GM21515 (cell line): ENCODE results near the gene NPSR1.
A peak's percentile ranks its signal among the peaks of the same experiment; 100 is the strongest.

Experiments used
- ATAC-seq: cut with Tn5 transposase; IDR thresholded peaks from one replicate; pipeline ENCODE4 v1.9.1; 2021; ENCODE audit not compliant: unreplicated experiment

The NPSR1 gene

GRCh38 chr7:34720289-34720688, 62.3 kb downstream of the NPSR1 start:
- ATAC-seq, result no peak

DNA sequence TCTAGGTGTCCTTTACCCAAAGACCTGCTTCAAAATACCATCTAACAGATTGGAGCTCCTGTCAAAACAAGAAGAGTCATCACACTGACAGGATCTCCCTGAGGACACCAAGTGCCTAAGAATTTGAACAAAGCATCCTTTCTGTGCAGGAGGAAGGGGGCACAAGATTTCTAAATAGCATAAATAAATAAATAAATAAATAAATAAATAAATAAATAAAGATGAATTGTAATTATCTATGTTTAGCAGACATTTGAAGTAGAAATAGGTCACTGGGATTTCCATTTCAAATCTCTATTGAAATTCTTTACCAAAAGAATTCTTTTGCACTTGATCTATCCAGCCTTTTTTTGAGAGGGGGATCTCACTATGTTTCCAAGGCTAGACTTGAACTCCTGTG, 65.3 kb downstream of the NPSR1 start:
- no peak for ATAC-seq

DNA sequence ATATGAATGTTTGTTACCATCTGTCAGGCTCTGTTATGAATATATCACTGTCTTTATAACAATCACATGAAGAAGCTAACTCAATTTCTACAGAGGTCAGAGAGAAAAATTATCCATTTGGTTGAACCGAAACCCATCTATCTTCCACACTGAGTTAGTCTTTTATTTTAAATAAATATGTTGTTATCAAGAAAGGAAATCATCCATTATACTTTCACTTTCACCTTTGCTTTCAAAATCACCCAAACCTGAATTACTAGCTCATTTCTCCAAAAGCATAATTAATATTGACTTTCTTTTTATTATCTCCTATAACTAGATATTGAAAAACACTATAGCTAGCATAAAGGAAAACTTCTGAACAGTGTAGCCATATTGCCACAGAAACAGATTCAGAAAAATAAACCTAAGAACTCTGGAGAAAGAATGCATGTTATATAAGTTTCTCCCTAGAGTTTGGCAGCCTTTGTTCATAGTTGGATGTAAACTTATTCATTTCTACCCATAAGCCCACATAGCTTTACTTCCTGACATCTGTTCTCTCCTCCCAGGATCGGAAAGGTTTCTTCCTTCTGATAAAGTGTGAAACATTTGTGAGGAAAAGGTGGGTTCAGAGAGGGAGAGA, 66.0 kb downstream of the NPSR1 start:
- ATAC-seq, result no peak

DNA sequence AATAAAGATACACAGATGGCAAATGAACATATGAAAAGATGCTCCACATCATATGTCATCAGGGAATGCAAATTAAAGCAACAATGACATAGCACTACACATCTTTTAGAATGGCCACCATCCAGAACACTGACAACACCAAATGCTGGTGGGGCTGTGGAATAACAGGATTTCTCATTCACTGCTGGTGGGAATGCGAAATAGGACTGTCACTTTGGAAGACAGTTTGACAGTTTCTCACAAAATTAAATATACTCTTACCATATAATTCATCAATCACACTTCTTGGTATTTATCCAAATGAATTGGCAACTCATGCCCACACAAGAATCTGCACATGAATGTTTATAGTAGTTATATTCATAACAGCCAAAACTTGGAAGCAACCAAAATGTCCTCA, 68.2 kb downstream of the NPSR1 start:
- ATAC-seq, result no peak

GRCh38 chr7:34727464-34727995, 69.5 kb downstream of the NPSR1 start:
- no peak for ATAC-seq

DNA sequence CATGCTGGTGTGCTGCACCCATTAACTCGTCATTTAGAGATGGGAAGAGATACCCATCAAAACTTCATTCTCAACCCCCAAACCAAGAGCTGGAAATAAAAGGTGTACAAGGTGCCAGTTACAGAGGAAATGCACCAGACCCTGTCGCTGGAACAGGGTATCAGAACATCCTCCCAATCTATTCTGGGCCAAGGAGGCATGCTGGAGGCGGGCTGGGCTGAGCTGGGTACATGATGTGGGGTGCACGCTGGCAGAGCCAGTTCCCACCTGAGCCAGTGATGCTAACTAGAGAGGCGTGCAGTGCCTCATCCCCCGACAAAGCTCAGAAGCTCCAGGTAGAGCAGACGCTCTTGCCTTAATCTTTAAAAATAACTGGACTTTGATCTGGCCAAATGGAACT, 70.1 kb downstream of the NPSR1 start:
- no peak for ATAC-seq

- no peak for ATAC-seq
Measured at GRCh38 chr7:34734771-34735170, 76.8 kb downstream of the NPSR1 start.

DNA sequence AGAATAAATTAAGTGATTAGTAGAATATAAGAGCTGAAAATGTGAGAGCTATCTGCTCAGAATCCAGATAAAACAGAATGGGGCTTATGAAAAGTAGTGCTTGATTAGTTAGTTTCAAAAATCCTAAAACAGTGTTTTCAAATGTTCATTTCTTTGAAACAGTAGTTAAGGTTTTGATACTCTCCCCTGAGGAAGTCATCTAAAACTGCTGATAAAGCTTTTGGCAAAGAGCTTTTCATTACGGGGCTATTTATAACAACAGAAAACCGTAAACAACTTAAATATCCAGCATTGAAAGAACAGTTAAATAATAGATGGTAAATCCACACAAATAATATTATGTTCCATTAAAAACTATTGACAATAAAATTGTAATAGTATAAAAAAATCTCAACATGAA, 77.5 kb downstream of the NPSR1 start:
- no peak for ATAC-seq

DNA sequence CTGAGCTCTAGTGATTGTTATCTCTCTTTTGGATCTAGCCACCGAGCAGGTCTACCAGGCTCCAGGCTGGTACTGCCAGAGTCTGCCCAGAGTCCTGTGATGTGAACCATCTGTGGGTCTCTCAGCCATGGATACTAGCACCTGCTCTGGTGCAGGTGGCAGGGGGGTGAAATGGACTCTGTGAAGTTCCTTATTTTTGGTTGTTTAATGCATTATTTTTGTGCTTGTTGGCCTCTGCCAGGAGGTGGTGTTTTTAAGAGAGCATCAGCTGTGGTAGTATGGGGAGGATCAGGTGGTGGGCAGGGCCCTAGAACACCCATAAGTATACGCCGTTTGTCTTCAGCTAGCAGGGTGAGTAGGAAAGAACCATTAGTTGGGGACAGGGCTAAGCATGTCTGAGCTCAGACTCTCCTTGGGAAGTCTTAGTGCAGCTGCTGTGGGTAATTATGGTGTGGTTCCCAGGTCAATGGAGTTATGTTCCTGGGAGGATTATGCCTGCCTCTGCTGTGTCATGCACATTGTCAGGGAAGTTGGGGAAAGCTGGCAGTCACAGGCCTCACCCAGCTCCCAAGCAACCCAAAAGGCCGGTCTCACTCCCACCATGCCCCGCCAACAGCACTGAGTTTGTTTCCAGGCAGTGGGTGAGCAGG, 81.8 kb downstream of the NPSR1 start:
- ATAC-seq, result no peak

- no peak for ATAC-seq
Measured at GRCh38 chr7:34740840-34741239, 82.8 kb downstream of the NPSR1 start.

GRCh38 chr7:34747176-34747781, 89.3 kb downstream of the NPSR1 start:
- ATAC-seq, result no peak

GRCh38 chr7:34747867-34748727, 90.1 kb downstream of the NPSR1 start:
- ATAC-seq, result no peak

DNA sequence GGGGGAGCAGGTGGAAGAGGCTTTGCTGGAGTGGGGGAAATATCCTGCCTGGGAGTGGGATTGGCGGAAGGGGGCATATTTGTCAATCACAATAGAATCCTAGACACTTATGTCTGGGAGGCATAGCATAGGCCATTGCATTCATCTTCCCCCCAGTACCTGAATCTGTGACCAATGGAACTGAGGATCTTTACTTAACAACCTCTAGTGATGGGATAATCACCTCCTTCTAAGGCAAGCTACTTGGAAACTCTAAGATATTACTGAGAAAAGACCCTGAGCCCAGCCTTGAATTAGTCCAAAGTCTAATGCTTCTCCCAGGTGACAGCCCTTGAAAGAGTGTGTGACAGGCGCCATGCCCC, 90.7 kb downstream of the NPSR1 start:
- no peak for ATAC-seq

- ATAC-seq, result no peak
Measured at GRCh38 chr7:34749446-34749845, 91.4 kb downstream of the NPSR1 start.

DNA sequence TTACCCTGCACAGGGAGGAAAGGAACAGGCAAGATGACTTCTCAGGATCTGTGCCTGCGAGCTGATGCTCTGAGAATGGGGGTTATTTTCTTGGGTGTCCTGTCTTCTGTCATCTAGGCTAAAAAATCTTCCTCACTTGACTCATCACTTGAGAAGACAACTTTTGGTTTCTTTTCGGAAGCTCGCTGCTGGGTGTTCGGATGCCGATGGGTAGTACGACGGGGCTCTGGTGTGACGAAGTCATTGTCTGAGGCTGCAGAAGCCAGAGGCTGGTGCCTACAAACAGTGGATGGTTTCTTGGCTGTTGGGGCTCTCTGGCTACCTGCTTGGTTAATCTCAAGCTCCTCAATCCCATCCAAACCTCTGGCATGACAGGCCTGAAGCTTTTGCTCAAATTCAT, 92.2 kb downstream of the NPSR1 start:
- ATAC-seq, result no peak

DNA sequence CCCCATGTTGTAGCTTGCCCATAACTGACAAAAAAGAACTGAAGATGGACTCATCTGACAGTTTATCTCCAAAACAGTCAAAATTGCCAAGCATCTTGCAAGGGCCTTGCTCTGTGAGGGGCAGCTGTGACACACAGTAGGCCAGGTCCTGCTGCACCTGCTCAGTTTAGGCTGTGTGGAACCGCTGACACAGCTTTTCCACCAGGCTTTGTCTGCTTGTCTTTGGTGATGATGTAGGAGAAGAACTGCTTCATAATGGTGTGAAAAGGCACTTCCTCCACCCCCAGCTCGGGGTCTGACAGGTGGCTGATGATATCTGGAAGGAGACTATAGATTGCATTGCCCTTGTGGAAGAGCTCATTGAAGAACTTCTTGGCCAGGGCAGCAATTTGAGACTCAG, 92.6 kb downstream of the NPSR1 start:
- ATAC-seq, result no peak

DNA sequence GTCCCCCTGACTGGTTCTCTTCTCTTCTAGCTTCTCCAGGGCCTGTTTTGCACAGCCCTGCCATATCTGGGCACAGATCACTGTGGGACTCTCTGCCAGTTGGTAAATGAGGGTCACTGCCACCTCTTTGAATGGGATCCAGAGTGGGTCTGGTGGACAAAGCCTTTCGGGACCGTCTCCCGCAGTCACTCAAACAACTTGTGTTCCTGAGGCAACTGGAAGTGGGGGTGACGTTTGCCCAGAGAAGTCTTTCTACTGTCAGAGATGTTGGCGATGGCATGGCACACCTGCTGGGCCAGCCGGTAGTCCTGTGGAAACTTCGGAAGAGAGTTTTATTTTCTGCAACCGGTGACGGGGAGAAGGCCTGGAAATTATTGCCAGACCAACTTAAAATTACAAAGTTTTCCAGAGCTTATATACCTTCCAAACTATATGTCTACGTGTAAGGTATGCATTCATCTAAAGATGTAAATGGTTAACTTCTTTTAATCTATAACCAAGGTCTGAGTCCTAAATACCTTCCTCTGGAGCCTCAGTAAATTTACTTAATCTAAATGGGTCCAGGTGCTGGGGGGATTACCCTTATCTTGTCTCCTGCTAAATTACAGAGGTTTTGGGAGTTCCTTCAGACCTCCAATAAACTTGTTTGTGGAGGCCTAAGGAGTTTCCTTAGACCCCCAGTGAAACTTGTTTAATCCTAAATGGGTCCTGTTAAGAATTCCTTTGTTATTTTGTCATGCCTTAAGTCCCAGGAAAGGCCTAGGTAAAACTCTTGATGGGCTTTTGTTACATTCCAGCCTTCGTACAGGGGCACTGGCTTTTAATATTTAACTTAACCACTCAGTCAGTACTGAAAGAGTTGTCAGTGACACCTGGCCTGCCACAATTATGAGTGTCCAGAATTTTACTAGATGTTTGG, 94.0 kb downstream of the NPSR1 start:
- no peak for ATAC-seq

DNA sequence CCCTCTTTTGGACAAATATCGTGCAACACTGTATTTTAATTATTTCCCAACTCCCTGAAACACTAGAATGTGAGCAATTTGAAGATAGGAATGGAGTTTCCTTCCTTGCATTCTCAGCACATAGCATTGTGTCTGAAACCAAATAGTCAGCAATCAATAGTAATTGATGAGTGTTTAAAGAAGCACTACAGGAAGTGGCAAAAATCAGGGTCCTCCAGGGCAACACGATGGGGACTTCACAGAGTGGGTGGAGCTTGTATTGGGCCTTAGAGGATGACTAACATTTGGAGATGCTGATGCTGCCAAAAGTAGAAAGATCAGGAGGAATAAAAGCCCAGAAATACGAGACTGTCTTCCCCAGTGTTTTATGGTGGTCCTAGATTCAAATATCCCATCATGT, 94.9 kb downstream of the NPSR1 start:
- no peak for ATAC-seq

DNA sequence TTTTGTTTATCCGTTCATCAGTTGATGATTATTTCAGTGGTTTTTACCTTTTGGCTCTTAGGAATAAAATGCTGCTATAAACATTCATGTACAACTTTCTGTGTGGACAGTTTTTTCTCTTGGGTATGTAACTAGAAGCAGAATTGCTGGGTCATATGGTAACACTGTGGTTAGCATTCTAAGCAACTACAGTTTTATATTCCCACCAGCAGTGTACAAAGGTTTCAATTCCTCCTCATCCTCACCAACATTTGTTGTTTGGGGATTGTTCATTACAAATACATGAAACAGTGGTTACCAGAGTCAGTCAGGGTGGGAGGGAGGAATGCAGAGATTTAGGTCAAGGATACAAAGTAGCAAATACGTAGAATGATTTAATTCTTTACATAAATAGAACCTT, 97.0 kb downstream of the NPSR1 start:
- peak; percentile 45 for ATAC-seq

DNA sequence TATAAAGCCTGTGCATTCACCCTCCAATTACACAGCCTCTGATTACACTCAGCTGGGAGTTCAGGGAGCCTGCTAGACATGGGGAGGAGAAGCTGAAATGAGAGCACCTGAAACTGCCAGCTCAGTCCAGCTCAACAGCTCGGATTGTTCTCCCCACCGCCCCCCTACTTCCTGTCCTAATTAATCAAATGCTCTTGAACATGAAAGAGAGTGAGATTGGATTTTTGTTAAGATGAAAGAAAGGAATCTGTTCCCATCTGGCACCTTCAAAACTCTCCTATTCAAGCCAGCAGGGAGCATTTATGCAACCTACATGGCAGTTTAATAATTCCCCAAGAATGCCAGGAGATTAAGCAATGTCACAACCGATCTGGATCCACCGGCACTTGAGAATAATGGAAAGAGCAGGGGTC, 98.0 kb downstream of the NPSR1 start:
- ATAC-seq, result no peak

- no peak for ATAC-seq
Measured at GRCh38 chr7:34756691-34757090, 98.7 kb downstream of the NPSR1 start.
